GM23338 (cell line): ENCODE data around the gene FNDC3B. TPM values are rescaled to one million over a fixed set of nuclear protein-coding genes. Genes with fewer than 3 reads are reported as not detected.

Source experiments
- ATAC-seq: fragments of 200-7000 bp; cut with Tn5 transposase; 3 replicates; pipeline ENCODE4 v1.9.1; 2020
- DNase-seq: peaks from one replicate; pipeline ENCODE4 v3.0.0-alpha.2; 2015; ENCODE audit warnings: low spot score
- H2AFZ ChIP-seq: fragments of 200-600 bp; sonication (generic); 2 replicates; pipeline ENCODE4 v1.8.0; 2016; ENCODE audit warnings: antibody characterized with exemption, mild to moderate bottlenecking, moderate library complexity
- H3F3A ChIP-seq: fragments of 200-600 bp; sonication (generic); replicated peaks from 2 replicates; pipeline ENCODE4 v1.8.0; 2017; ENCODE audit warnings: antibody characterized with exemption, mixed run types, low read depth
- H3K27ac ChIP-seq: fragments of 200-600 bp; sonication (generic); 2 replicates; pipeline ENCODE4 v1.6.1; 2016; ENCODE audit warnings: low read depth
- H3K27me3 ChIP-seq: fragments of 200-600 bp; sonication (generic); 2 replicates; pipeline ENCODE4 v1.8.0; 2016; ENCODE audit warnings: mild to moderate bottlenecking, mixed run types, moderate library complexity; ENCODE audit not compliant: insufficient read depth
- H3K36me3 ChIP-seq: fragments of 200-600 bp; sonication (generic); 2 replicates; pipeline ENCODE4 v1.8.0; 2016; ENCODE audit warnings: mild to moderate bottlenecking; ENCODE audit not compliant: insufficient read depth
- H3K4me1 ChIP-seq: fragments of 200-600 bp; sonication (generic); 2 replicates; pipeline ENCODE4 v1.8.0; 2016; ENCODE audit warnings: mild to moderate bottlenecking, moderate library complexity; ENCODE audit not compliant: insufficient read depth
- H3K4me2 ChIP-seq: fragments of 200-600 bp; sonication (generic); 2 replicates; pipeline ENCODE4 v1.7.1; 2017; ENCODE audit warnings: mixed run types
- H3K4me3 ChIP-seq: fragments of 200-600 bp; sonication (generic); 2 replicates; pipeline ENCODE4 v1.6.1; 2016; ENCODE audit warnings: mixed run types
- H3K79me2 ChIP-seq: fragments of 200-600 bp; sonication (generic); replicated peaks from 2 replicates; pipeline ENCODE4 v1.8.0; 2017; ENCODE audit warnings: mild to moderate bottlenecking; ENCODE audit not compliant: insufficient read depth
- H3K9me2 ChIP-seq: fragments of 200-600 bp; sonication (generic); 2 replicates; pipeline ENCODE4 v1.8.0; 2017; ENCODE audit not compliant: insufficient read depth
- H4K20me1 ChIP-seq: fragments of 200-600 bp; sonication (generic); replicated peaks from 2 replicates; pipeline ENCODE4 v1.8.0; 2017; ENCODE audit warnings: mild to moderate bottlenecking; ENCODE audit not compliant: insufficient read depth
- H3K27ac Mint-ChIP-seq: 2 replicates; pipeline ENCODE4 v1.8.0; 2020; ENCODE audit warnings: inconsistent platforms, mild to moderate bottlenecking, moderate library complexity, mixed read lengths
- H3K27me3 Mint-ChIP-seq: 3 replicates; pipeline ENCODE4 v1.8.0; 2022; ENCODE audit warnings: low read depth, mild to moderate bottlenecking, moderate library complexity, mixed read lengths, inconsistent platforms; ENCODE audit not compliant: insufficient read depth, poor library complexity
- H3K36me3 Mint-ChIP-seq: 3 replicates; pipeline ENCODE4 v1.8.0; 2021; ENCODE audit warnings: low read depth, mild to moderate bottlenecking, inconsistent platforms, moderate library complexity, mixed read lengths
- H3K4me1 Mint-ChIP-seq: 3 replicates; pipeline ENCODE4 v1.8.0; 2020; ENCODE audit warnings: mild to moderate bottlenecking, inconsistent platforms, mixed read lengths
- H3K4me3 Mint-ChIP-seq: 3 replicates; pipeline ENCODE4 v1.8.0; 2021; ENCODE audit warnings: moderate library complexity, mild to moderate bottlenecking, inconsistent platforms, mixed read lengths
- H3K9me3 Mint-ChIP-seq: 3 replicates; pipeline ENCODE4 v1.8.0; 2020; ENCODE audit warnings: moderate library complexity, mild to moderate bottlenecking, inconsistent platforms, mixed read lengths
- CREB1 ChIP-seq: fragments of 250-450 bp; sonication (Bioruptor Pico); IDR thresholded peaks from 2 replicates; pipeline ENCODE4 v1.5.0; 2020; ENCODE audit warnings: low read depth, mild to moderate bottlenecking, moderate library complexity
- CTCF ChIP-seq, 2 experiments: fragments of 200-600 bp in 1 of 2; sonication (generic) in 1 of 2; conservative IDR thresholded peaks; 2 replicates each; pipeline versions ENCODE4 v1.5.1 to v1.6.1; 2016 to 2017; ENCODE audit warnings: antibody characterized with exemption in 2 of 2, low read depth in 2 of 2, mild to moderate bottlenecking in 2 of 2, moderate library complexity in 1 of 2
- ETS1 ChIP-seq: IDR thresholded peaks from 2 replicates; pipeline ENCODE4 v1.6.1; 2016; ENCODE audit warnings: antibody characterized with exemption
- EZH2 ChIP-seq: fragments of 200-600 bp; sonication (generic); IDR thresholded peaks from one replicate; pipeline ENCODE4 v1.8.0; 2017; ENCODE audit warnings: antibody characterized with exemption, mild to moderate bottlenecking, low read depth; ENCODE audit not compliant: unreplicated experiment
- JUNB ChIP-seq: IDR thresholded peaks from one replicate; pipeline ENCODE4 v1.6.1; 2016; ENCODE audit warnings: antibody characterized with exemption; ENCODE audit not compliant: unreplicated experiment
- NANOG ChIP-seq: IDR thresholded peaks from 2 replicates; pipeline ENCODE4 v1.6.1; 2016; ENCODE audit warnings: antibody characterized with exemption, borderline replicate concordance
- REST ChIP-seq: IDR thresholded peaks from one replicate; pipeline ENCODE4 v1.6.1; 2018; ENCODE audit warnings: antibody characterized with exemption; ENCODE audit not compliant: unreplicated experiment
- STAT1 ChIP-seq: IDR thresholded peaks from one replicate; pipeline ENCODE4 v1.6.1; 2016; ENCODE audit warnings: antibody characterized with exemption; ENCODE audit not compliant: unreplicated experiment
- ZNF331 ChIP-seq: fragments of 250-450 bp; sonication (Bioruptor Pico); IDR thresholded peaks from 2 replicates; pipeline ENCODE4 v1.5.0; 2020; ENCODE audit warnings: low read depth, mild to moderate bottlenecking, moderate library complexity
- ZNF462 ChIP-seq: fragments of 250-450 bp; sonication (Bioruptor Pico); IDR thresholded peaks from 2 replicates; pipeline ENCODE4 v1.5.0; 2020; ENCODE audit warnings: mild to moderate bottlenecking, moderate library complexity
- polyA plus RNA-seq: library from polyadenylated mRNA; unstranded; fragments of >200 nt; fragmentation: Nextera tagmentation; extraction: Ambion mirVana; gene quantifications from 2 replicates; pipeline ENCODE4 v1.2.1, GENCODE V29; 2016
- total RNA-seq: library from RNA; depleted of rRNA; stranded (reverse); fragments of >200 nt; shearing (Covaris generic); gene quantifications from 2 replicates; pipeline ENCODE4 v1.2.3, GENCODE V29; 2014

Gene FNDC3B
- total and polyA plus RNA-seq, 2 experiments from 2014 or later, result 19.1 to 55.4 TPM

GRCh38 chr3:172198428-172198827 lies 159.1 kb downstream of the FNDC3B start:
- H3K4me3 ChIP-seq, result no peak overlapping the region
- DNase-seq, result no peak
- no peaks in the 10 kb centered on the region for H3K36me3 ChIP-seq
- no peaks in the 10 kb centered on the region for H3F3A ChIP-seq
- TF ChIP-seq NANOG (no peak), CREB1 (CRISPR knock-in tag) (no peak), CTCF (conservative IDR thresholded peaks at IDR 0.05; ENCODE audit: low read depth in 2 of 2) (no peak), ZNF462 (CRISPR knock-in tag) (no peak), REST (no peak), ETS1 (no peak), ZNF331 (no peak), STAT1 (no peak), EZH2 (no peak), JUNB (no peak)
- no peaks in the 10 kb centered on the region; the same call in 1 of the 2 replicates for H4K20me1 ChIP-seq
- no peaks in the 10 kb centered on the region for H3K27me3 ChIP-seq
- peaks cover 42% of the 10 kb centered on the region for H3K4me1 Mint-ChIP-seq
- no peak overlapping the region for H3K4me3 Mint-ChIP-seq
- H3K27ac ChIP-seq, result no peak overlapping the region
- no peak for ATAC-seq
- H3K4me2 ChIP-seq, result no peak overlapping the region
- 0 out of 3 replicates have a peak, but pooled peaks cover 2% of the 10 kb centered on the region for H3K9me3 Mint-ChIP-seq
- H3K27ac Mint-ChIP-seq, result no peak overlapping the region
- peaks cover 24% of the 10 kb centered on the region for H3K4me1 ChIP-seq
- peaks cover 13% of the 10 kb centered on the region for H3K36me3 Mint-ChIP-seq
- no peaks in the 10 kb centered on the region for H3K9me2 ChIP-seq
- no peak overlapping the region for H2AFZ ChIP-seq
- H3K27me3 Mint-ChIP-seq, result peaks cover 10% of the 10 kb centered on the region
- peaks cover 86% of the 10 kb centered on the region for H3K79me2 ChIP-seq
